ENCODE measurements around the gene GADD45G. TPM values are rescaled to one million over a fixed set of nuclear protein-coding genes. Genes with fewer than 3 reads are reported as not detected.

GADD45G gene
- total and polyA plus RNA-seq, 4 donors, result 5.5 to 106 (median 43.3) TPM

DNA sequence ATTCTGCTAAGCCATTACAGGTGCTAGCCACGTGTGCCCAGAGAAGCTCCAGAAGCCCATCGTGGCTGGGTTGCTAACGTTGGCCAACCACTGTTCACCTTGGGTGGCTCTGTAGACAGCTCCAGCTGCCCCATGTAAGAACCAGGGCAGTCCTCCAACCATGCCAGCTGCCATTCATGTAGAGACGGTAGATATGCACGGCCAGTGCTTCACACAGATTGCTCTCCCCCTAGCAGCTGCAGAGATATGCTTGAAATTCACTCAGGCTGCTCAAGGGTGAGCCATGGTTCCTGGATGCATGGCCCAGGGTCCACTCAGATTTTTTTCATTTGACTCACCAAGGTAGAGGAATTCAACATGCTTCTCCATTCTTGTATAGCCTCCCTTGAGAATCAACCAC, 31.0 kb downstream of the GADD45G start:
- H3K9ac ChIP-seq (ENCODE audit: low read depth in 1 of 2, low read length in 2 of 2), result no peak overlapping the region
- no peak for TF ChIP-seq FOXA1 (IDR thresholded peaks at IDR 0.05)
- no peak for TF ChIP-seq JUND (IDR thresholded peaks at IDR 0.05)
- no peak for TF ChIP-seq RXRA (IDR thresholded peaks at IDR 0.05)
- TF ChIP-seq, protein P1, sequence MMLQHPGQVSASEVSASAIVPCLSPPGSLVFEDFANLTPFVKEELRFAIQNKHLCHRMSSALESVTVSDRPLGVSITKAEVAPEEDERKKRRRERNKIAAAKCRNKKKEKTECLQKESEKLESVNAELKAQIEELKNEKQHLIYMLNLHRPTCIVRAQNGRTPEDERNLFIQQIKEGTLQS (IDR thresholded peaks at IDR 0.05), result no peak
- no peak for TF ChIP-seq SP1 (IDR thresholded peaks at IDR 0.05)
- TF ChIP-seq, protein P2, sequence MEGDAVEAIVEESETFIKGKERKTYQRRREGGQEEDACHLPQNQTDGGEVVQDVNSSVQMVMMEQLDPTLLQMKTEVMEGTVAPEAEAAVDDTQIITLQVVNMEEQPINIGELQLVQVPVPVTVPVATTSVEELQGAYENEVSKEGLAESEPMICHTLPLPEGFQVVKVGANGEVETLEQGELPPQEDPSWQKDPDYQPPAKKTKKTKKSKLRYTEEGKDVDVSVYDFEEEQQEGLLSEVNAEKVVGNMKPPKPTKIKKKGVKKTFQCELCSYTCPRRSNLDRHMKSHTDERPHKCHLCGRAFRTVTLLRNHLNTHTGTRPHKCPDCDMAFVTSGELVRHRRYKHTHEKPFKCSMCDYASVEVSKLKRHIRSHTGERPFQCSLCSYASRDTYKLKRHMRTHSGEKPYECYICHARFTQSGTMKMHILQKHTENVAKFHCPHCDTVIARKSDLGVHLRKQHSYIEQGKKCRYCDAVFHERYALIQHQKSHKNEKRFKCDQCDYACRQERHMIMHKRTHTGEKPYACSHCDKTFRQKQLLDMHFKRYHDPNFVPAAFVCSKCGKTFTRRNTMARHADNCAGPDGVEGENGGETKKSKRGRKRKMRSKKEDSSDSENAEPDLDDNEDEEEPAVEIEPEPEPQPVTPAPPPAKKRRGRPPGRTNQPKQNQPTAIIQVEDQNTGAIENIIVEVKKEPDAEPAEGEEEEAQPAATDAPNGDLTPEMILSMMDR (IDR thresholded peaks at IDR 0.05; ENCODE audit: low read depth, low read length, missing input control), result no peak
- H3K27ac ChIP-seq (ENCODE audit: low read depth in 1 of 2, low read length in 2 of 2), result no peak overlapping the region
- peaks cover 5 to 32% (median 25%) of the 10 kb centered on the region in 4 donors for H3K4me1 ChIP-seq (ENCODE audit: control insufficient read depth in 4 of 4, insufficient read depth in 4 of 4, low read length in 3 of 4)
- DNase-seq (ENCODE audit: low spot score), result no peak
- H3K4me3 ChIP-seq (ENCODE audit: low read depth in 1 of 3, low read length in 3 of 3), result no peak overlapping the region
- WGBS, result 89% methylated on average over 5 of the region's 5 CpGs
- H3K27me3 ChIP-seq (ENCODE audit: control insufficient read depth in 4 of 4, insufficient read depth in 4 of 4, low read length in 3 of 4), result no peaks in the 10 kb centered on the region
- no peaks in the 10 kb centered on the region for H3K9me3 ChIP-seq (ENCODE audit: control insufficient read depth in 4 of 4, low read length in 3 of 4)
- no peaks in the 10 kb centered on the region for H3K36me3 ChIP-seq (ENCODE audit: control insufficient read depth in 4 of 4, insufficient read depth in 3 of 4, low read depth in 1 of 4, low read length in 3 of 4)

DNA sequence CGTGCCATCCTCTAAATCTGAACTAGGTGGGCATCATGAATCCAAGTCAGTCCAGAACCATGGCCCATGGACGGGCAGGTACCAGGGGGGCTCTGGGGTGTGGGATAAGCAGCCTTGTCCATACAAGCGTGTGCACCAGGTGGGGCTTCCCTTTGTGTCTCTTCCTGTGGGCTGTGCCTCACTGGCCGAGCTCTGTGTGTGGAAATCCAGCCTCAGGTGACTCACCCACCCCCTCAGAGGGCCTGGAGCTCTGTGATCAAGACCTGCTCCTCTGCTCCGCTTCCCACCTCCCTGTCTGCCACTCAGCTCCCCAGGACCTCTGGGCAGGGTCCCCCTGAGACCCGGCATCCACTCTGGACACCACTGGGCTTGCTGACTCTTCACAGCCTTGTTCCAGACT, 33.0 kb downstream of the GADD45G start:
- H3K4me1 ChIP-seq (ENCODE audit: control insufficient read depth in 4 of 4, insufficient read depth in 4 of 4, low read length in 3 of 4), result peaks cover 1 to 13% (median 7%) of the 10 kb centered on the region in 4 donors
- TF ChIP-seq, protein P3, sequence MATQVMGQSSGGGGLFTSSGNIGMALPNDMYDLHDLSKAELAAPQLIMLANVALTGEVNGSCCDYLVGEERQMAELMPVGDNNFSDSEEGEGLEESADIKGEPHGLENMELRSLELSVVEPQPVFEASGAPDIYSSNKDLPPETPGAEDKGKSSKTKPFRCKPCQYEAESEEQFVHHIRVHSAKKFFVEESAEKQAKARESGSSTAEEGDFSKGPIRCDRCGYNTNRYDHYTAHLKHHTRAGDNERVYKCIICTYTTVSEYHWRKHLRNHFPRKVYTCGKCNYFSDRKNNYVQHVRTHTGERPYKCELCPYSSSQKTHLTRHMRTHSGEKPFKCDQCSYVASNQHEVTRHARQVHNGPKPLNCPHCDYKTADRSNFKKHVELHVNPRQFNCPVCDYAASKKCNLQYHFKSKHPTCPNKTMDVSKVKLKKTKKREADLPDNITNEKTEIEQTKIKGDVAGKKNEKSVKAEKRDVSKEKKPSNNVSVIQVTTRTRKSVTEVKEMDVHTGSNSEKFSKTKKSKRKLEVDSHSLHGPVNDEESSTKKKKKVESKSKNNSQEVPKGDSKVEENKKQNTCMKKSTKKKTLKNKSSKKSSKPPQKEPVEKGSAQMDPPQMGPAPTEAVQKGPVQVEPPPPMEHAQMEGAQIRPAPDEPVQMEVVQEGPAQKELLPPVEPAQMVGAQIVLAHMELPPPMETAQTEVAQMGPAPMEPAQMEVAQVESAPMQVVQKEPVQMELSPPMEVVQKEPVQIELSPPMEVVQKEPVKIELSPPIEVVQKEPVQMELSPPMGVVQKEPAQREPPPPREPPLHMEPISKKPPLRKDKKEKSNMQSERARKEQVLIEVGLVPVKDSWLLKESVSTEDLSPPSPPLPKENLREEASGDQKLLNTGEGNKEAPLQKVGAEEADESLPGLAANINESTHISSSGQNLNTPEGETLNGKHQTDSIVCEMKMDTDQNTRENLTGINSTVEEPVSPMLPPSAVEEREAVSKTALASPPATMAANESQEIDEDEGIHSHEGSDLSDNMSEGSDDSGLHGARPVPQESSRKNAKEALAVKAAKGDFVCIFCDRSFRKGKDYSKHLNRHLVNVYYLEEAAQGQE (IDR thresholded peaks at IDR 0.05), result no peak
- TF ChIP-seq, protein P2 (IDR thresholded peaks at IDR 0.05; ENCODE audit: low read depth, low read length, missing input control), result no peak
- TF ChIP-seq, protein P4, sequence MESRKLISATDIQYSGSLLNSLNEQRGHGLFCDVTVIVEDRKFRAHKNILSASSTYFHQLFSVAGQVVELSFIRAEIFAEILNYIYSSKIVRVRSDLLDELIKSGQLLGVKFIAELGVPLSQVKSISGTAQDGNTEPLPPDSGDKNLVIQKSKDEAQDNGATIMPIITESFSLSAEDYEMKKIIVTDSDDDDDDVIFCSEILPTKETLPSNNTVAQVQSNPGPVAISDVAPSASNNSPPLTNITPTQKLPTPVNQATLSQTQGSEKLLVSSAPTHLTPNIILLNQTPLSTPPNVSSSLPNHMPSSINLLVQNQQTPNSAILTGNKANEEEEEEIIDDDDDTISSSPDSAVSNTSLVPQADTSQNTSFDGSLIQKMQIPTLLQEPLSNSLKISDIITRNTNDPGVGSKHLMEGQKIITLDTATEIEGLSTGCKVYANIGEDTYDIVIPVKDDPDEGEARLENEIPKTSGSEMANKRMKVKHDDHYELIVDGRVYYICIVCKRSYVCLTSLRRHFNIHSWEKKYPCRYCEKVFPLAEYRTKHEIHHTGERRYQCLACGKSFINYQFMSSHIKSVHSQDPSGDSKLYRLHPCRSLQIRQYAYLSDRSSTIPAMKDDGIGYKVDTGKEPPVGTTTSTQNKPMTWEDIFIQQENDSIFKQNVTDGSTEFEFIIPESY (IDR thresholded peaks at IDR 0.05), result no peak
- no peak for TF ChIP-seq FOXA1 (IDR thresholded peaks at IDR 0.05)
- TF ChIP-seq NR2F2 (IDR thresholded peaks at IDR 0.05), result no peak
- no peak for TF ChIP-seq GABPA (IDR thresholded peaks at IDR 0.05 in 1 of 2, conservative IDR thresholded peaks at IDR 0.05 in 1 of 2)
- TF ChIP-seq, protein P5, sequence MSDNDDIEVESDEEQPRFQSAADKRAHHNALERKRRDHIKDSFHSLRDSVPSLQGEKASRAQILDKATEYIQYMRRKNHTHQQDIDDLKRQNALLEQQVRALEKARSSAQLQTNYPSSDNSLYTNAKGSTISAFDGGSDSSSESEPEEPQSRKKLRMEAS (IDR thresholded peaks at IDR 0.05), result no peak
- TF ChIP-seq JUND (IDR thresholded peaks at IDR 0.05), result no peak
- no peaks in the 10 kb centered on the region for H3K27me3 ChIP-seq (ENCODE audit: control insufficient read depth in 4 of 4, insufficient read depth in 4 of 4, low read length in 3 of 4)
- no peak overlapping the region for H3K9ac ChIP-seq (ENCODE audit: low read depth in 1 of 2, low read length in 2 of 2)
- no peak for DNase-seq (ENCODE audit: low spot score)
- no peak overlapping the region for H3K4me3 ChIP-seq (ENCODE audit: low read depth in 1 of 3, low read length in 3 of 3)
- no peaks in the 10 kb centered on the region for H3K9me3 ChIP-seq (ENCODE audit: control insufficient read depth in 4 of 4, low read length in 3 of 4)
- H3K27ac ChIP-seq (ENCODE audit: low read depth in 1 of 2, low read length in 2 of 2), result no peak overlapping the region
- 95% methylated on average over 6 of the region's 6 CpGs for WGBS
- H3K36me3 ChIP-seq (ENCODE audit: control insufficient read depth in 4 of 4, insufficient read depth in 3 of 4, low read depth in 1 of 4, low read length in 3 of 4), result no peaks in the 10 kb centered on the region
